ENCODE measurements around the gene BIK.
"Not testable (repeated sequence)": the region's sequence is repeated elsewhere in the genome, so short reads cannot be mapped to it uniquely, and the experiment has no call there.

BIK gene

DNA sequence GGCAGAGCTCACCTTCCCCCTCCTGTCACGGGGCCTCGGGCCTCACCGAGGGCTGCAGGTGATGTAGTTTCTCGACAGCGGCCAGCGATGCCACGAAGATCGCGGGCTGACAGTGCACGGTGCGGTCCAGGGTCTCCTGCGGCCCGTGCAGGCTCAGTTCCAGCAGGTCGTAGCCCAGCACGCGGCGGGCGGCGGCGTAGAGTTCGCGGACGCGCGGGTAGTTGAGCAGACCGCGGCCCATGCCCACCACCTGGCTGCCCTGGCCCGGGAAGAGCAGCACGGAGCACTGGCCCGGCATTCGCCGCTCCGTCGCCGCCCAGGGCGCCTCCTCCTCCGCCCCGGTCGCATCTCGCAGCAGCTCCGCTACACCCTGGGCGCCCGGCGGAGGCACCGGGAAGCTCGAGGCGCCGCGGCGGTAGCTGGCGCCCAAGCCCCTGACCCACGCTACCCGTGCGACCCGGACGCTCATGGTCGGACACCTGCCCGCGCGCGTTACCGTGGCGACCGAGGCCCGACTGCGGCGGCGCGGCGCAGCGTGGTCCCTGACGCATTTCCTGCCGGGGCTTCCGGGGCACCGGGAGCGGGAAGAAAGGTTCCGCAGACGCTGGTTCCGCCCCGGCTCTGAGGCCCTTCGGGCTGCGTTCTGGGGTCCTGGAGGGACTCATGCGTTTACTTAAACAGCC, 32.5 kb downstream of the BIK start, which contains the start of gene MCAT:
Gene MCAT, minus strand, starts transcription at position 519 of the 683 bp plus-strand sequence. Its CDS starts 50 bp downstream, at position 469.
- peak within 1 kb of the TSS; percentile 81 for H3K27ac Mint-ChIP-seq
- ATAC-seq, result peak; percentile 93
- peaks cover 19% of the 10 kb centered on the region for H3K36me3 Mint-ChIP-seq
- no peaks in the 10 kb centered on the region for H3K9me3 Mint-ChIP-seq
- H3K4me1 Mint-ChIP-seq, result peaks cover 47% of the 10 kb centered on the region
- peak within 1 kb of the TSS; percentile 88 for H3K4me3 Mint-ChIP-seq
- no peaks in the 10 kb centered on the region for H3K27me3 Mint-ChIP-seq

DNA sequence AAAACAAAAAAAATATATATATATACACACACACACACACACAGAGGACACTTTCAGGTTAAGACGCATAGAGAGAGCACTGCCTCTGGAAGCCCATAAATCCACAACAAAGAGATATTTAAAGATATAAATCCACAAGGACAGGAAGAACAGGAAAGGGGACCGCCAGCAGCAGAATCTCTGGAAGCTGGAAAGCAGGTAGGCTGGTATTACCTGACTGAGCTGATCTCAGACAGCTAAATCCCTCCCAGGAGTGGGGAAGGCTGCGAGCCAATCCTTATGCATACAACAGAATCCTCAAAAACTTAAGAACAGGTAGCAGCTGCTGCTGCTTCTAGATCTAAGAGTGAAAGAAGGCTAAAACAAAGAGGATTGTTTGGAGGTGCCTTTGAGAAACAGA, 34.4 kb downstream of the BIK start:
- H3K27me3 Mint-ChIP-seq, result no peaks in the 10 kb centered on the region
- peaks cover 3% of the 10 kb centered on the region for H3K36me3 Mint-ChIP-seq
- no peaks in the 10 kb centered on the region for H3K9me3 Mint-ChIP-seq
- H3K27ac Mint-ChIP-seq, result peak overlapping the region; percentile 40
- ATAC-seq, result no peak
- H3K4me1 Mint-ChIP-seq, result peaks cover 58% of the 10 kb centered on the region
- H3K4me3 Mint-ChIP-seq, result no peak overlapping the region

DNA sequence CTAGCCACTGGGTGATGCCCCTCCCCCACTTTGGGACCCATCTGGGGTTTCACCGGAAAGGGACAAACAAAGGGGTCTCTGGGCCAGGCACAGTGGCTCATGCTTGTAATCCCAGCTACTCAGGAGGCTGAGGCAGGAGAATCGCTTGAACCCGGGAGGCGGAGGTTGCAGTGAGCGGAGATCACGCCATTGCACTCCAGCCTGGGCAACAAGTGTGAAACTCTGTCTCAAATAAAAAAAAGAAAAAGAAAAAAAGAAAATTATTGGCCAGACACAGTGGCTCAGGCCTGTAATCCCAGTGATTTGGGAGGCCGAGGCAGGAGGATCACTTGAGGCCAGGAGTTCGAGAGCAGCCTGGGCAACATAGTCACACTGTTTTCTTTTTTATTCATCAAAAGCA, 34.8 kb downstream of the BIK start:
- Mint-ChIP-seq H3K4me1 (peaks cover 59% of the 10 kb centered on the region), H3K27ac (peak overlapping the region; percentile 40)
- H3K36me3 Mint-ChIP-seq, H3K4me3 Mint-ChIP-seq, H3K27me3 Mint-ChIP-seq, ATAC-seq, H3K9me3 Mint-ChIP-seq: not testable (repeated sequence)

DNA sequence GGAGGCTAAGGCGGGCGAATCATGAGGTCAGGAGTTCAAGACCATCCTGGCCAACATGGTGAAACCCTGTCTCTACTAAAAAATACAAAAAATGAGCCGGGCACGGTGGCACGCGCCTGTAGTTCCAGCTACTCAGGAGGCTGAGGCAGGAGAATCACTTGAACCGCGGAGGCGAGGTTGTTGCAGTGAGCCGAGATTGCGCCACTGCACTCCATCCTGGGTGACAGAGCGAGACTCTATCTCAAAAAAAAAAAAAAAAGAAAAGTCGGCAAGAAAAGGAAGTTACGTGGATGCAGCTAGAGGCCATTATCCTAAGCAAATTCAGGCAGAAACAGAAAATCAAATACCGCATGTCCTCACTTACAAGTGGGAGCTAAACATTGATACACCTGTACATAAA, 35.8 kb downstream of the BIK start:
- H3K27me3 Mint-ChIP-seq, H3K36me3 Mint-ChIP-seq, H3K4me3 Mint-ChIP-seq, ATAC-seq, H3K9me3 Mint-ChIP-seq: not testable (repeated sequence)
- H3K27ac Mint-ChIP-seq, result peak overlapping the region; percentile 40
- peaks cover 69% of the 10 kb centered on the region for H3K4me1 Mint-ChIP-seq

DNA sequence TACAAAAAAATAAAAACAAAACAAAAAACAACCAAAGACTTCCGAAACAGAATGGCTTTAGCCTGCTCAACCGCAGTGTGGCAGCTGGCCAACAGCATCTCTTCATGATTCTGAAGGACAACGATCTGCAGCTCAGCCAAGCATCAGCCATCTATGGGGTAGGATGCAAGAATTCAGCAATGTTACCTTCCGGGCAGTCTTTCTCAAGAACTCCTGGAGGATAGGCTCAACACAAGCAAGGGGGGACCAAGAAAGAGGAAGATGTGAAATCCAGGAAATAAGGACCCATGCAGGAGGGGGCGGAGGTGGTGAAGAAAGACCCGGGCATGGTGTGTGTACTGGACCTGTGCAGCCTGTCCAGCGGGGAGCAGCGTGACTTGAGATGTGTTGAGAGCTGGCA, 37.3 kb downstream of the BIK start:
- Mint-ChIP-seq H3K4me3 (no peak overlapping the region), H3K4me1 (peaks cover 65% of the 10 kb centered on the region), H3K27me3 (peaks cover 3% of the 10 kb centered on the region), H3K27ac (peak overlapping the region; percentile 40), H3K9me3 (no peaks in the 10 kb centered on the region), H3K36me3 (no peaks in the 10 kb centered on the region)
- no peak for ATAC-seq

DNA sequence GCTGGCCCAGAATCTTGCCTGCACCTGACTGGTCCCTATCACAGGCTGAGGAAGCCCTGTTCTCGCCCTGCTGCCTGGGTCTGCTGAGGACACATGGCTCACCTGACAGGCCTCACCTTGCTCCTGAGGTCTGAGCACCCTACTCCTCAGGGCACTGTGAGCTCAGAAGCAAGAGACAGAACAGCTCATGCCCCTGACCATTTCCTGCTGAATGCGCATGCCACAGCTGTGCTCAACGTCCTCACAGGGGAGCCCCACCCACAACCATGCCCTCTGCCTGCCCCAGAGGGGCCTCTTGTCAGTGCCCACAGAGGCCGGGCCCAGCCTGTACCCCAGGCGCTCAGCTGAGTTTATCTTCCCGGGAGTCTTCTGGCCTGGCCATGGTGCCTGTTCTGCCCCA, 38.0 kb downstream of the BIK start:
- peaks cover 9% of the 10 kb centered on the region for H3K27me3 Mint-ChIP-seq
- no peak for ATAC-seq
- peak overlapping the region; percentile 40 for H3K27ac Mint-ChIP-seq
- H3K9me3 Mint-ChIP-seq, result no peaks in the 10 kb centered on the region
- no peaks in the 10 kb centered on the region for H3K36me3 Mint-ChIP-seq
- H3K4me3 Mint-ChIP-seq, result no peak overlapping the region
- peaks cover 63% of the 10 kb centered on the region for H3K4me1 Mint-ChIP-seq

DNA sequence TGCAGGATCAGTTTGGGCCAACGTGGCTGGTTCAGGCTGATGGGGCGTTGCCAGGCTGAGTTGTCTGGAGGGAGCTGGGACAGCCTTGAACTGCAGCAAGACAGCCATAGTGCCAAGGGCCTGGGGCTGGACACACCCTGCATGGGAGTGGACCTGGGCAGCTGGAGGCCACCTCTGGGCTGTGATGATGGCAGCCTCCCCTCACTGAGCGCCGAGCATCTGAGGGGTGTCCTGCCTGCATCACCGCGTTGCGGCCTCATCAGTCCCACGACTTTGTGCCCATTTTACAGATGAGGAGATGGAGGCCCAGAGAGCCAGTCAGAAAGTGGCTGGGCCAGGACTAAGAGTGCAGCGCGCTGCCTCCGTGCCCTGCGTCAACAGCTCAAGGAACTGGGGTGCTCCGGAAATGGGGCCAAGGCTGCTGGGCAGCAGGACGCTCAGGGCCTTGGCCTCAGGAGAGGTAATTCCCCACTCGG, 40.2 kb downstream of the BIK start:
- no peak for ATAC-seq
- H3K4me1 Mint-ChIP-seq, result peaks cover 78% of the 10 kb centered on the region
- H3K9me3 Mint-ChIP-seq, result no peaks in the 10 kb centered on the region
- H3K36me3 Mint-ChIP-seq, result no peaks in the 10 kb centered on the region
- H3K27me3 Mint-ChIP-seq, result peaks cover 9% of the 10 kb centered on the region
- H3K4me3 Mint-ChIP-seq, result peak overlapping the region; percentile 80
- H3K27ac Mint-ChIP-seq, result peak overlapping the region; percentile 29

DNA sequence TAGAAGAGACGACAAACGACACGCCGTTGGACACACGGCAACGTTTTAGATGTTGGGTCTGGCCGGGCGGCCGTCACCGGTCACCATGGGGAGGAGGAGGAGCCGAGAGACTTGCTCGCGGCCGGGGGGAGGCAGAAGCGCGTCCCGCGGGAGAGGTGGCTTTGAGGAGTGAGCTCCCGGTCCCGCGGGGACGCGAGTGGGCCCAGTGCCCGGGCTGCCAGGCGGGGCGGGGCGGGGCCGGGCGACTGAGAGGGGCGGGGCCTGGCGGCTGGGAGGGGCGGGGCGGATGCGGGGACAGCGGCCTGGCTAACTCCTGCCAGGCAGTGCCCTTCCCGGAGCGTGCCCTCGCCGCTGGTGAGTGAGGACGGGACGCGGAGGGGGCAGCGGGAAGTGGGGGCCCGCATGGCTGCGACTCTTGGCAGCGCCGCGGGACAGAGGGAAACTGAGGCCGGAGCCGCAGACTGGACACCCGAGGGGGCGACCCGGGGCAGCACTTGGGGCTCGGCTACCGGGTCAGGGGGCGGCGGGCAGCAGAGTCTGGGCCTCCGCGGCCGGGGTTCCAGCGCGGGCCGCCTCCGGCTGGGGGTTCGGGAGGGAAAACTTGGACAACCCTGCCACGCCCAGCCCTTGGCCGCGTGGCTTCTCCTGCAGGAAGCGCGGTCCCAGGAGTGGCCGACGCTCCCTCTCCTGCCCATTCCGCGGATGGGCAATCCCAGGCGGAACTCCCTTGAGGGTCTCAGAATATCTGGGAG, 40.9 kb downstream of the BIK start, which contains the start of gene TSPO:
Gene TSPO, plus strand, starts transcription at position 309 of the 752 bp plus-strand sequence. CDS start 7,680 bp downstream, outside the sequence.
- H3K9me3 Mint-ChIP-seq, result no peaks in the 10 kb centered on the region
- no peaks in the 10 kb centered on the region for H3K36me3 Mint-ChIP-seq
- peaks cover 78% of the 10 kb centered on the region for H3K4me1 Mint-ChIP-seq
- peaks cover 9% of the 10 kb centered on the region for H3K27me3 Mint-ChIP-seq
- peak within 1 kb of the TSS; percentile 80 for H3K4me3 Mint-ChIP-seq
- peak within 1 kb of the TSS; percentile 29 for H3K27ac Mint-ChIP-seq
- ATAC-seq, result peak; percentile 70

DNA sequence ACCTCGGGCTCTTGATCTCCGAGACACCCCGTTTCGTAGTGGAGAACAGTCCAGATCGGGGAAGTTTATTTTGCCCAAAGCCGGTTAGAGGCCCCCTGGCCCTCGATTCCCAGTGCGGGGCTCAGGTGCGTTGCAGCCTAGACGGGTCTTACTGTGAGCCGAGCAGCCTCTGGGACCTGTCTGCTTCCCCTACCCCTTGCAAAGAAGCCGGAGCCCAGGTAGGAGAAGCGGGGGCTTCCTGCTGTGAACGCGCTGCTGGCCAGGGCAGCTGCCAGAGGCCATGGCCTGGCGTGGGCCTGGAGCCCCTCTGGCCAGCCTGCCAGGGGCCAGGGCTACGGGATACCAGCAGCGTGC, 41.4 kb downstream of the BIK start:
- peaks cover 9% of the 10 kb centered on the region for H3K27me3 Mint-ChIP-seq
- H3K27ac Mint-ChIP-seq, result peak overlapping the region; percentile 29

DNA sequence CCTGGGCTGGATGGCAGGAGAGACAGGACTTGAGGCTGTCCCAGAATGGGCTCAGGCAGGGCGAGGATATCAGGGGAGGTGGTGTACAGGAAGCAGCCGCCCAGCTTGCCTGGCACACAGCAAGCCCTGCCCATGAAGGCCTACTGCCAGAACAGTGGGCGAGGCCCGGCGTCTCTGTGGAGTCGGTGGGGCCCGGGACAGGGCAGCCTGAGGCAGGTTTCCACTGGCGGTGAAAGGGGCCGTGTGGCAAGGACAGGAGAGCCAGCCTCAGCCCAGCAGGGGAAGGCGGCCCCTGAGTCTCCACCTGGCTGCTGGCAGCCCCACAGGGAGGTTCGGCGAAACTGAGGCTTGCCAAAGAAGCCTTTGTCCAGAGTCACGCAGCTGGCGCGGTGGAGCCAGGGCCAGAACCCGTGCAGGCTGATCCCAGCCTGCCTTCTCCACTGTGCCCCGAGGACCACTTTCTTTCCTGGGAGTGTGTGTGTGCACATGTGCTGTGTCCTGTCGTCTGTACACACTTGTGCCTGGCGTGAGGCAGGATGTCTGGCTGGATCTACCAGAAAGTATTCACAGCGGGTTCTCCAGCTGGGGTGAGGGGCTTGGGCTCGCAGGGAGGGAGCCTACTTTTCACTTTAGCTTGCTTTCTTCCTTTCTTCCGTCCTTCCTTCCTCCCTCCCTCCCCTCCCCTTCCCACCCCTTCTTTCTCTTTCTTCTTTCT, 42.0 kb downstream of the BIK start:
- peak overlapping the region; percentile 77 for H3K4me3 Mint-ChIP-seq
- no peaks in the 10 kb centered on the region for H3K9me3 Mint-ChIP-seq
- peaks cover 68% of the 10 kb centered on the region for H3K4me1 Mint-ChIP-seq
- peaks cover 9% of the 10 kb centered on the region for H3K27me3 Mint-ChIP-seq
- ATAC-seq, result peak; percentile 69
- no peaks in the 10 kb centered on the region for H3K36me3 Mint-ChIP-seq
- H3K27ac Mint-ChIP-seq, result peak overlapping the region; percentile 29

More for the DNA sequence above, 41.4 kb downstream of the BIK start:
- Mint-ChIP-seq H3K9me3 (no peaks in the 10 kb centered on the region), H3K4me3 (peak overlapping the region; percentile 77), H3K36me3 (no peaks in the 10 kb centered on the region), H3K4me1 (peaks cover 74% of the 10 kb centered on the region)
- peak; percentile 10 for ATAC-seq

DNA sequence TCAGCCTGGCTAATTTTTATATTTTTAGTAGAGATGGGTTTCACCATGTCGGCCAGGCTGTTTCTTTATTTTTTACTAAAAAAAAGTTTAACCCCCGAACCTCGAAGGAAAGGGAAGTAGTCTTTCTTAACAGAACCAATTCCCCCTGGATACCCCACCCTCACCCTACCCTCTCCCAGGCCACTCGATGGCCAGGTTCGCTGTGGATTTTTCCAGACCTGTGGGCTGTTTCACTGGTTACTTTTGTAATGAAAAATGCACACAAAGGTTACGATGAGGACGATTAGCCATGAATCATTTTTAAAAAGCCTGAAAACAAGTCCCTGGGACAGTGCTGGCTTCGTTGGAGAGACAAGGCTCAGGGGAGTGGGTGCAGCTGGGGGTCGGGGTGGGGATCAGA, 43.3 kb downstream of the BIK start:
- peak; percentile 25 for ATAC-seq
- H3K4me1 Mint-ChIP-seq, result peaks cover 55% of the 10 kb centered on the region
- no peak overlapping the region for H3K27ac Mint-ChIP-seq
- H3K36me3 Mint-ChIP-seq, result no peaks in the 10 kb centered on the region
- H3K9me3 Mint-ChIP-seq, result no peaks in the 10 kb centered on the region
- H3K27me3 Mint-ChIP-seq, result peaks cover 9% of the 10 kb centered on the region
- peak overlapping the region; percentile 43 for H3K4me3 Mint-ChIP-seq

DNA sequence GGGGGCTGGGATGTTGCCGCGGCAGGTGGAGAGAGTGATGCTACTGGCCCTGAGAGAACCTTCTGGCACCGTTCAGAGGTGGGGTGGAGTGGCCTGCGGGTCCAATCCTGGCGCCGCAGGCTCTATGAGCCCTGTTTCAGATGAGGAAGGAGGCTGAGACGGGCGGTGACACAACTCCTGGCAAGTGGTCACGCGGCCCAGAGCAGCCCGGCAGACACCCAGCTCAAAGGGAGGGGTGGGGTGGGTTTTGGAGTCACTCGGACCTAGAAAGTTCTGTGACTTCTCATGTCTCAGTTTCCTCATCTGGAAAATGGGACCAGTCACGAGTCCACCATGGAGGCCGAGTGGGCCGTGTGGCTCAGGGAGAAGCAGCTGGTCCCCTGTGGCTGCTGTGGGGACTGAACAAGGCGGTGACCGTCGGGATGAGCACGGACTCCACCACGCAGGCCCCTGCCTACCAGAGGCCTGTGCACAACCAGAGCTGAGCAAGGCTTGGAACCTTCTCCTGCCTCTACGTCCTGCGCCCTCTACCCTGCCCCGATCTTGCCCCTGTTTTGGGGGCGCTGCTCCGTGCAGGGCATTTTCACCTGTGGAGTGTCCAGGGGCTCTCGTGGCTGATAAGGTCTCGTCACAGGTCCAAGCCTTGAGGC, 44.5 kb downstream of the BIK start:
- Mint-ChIP-seq H3K4me3 (no peak overlapping the region), H3K27ac (peak overlapping the region; percentile 46), H3K9me3 (no peaks in the 10 kb centered on the region), H3K27me3 (peaks cover 9% of the 10 kb centered on the region), H3K4me1 (peaks cover 53% of the 10 kb centered on the region), H3K36me3 (no peaks in the 10 kb centered on the region)
- ATAC-seq, result no peak

DNA sequence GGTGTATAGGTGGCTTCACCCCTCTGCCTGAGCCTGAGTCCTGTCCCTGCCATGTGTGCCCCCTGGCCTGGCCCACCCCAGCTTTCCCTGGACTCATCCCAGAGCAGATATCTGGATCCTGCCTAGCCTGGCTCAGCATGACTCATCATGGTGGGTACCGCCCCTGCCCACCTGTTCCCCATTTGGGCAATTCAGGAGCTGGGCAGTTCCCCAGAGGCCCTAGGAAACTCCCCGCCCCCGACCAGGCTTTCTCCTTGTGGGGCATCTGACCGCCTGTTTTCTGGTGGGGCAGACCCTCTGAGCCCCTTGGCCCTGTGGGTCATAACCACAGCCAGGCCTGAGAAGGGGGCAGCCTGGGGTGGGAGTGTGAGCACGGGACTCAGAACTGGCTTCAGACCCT, 45.2 kb downstream of the BIK start:
- Mint-ChIP-seq H3K9me3 (no peaks in the 10 kb centered on the region), H3K4me1 (peaks cover 48% of the 10 kb centered on the region), H3K36me3 (no peaks in the 10 kb centered on the region), H3K4me3 (peak overlapping the region; percentile 41), H3K27ac (no peak overlapping the region), H3K27me3 (peaks cover 9% of the 10 kb centered on the region)
- peak; percentile 9 for ATAC-seq

DNA sequence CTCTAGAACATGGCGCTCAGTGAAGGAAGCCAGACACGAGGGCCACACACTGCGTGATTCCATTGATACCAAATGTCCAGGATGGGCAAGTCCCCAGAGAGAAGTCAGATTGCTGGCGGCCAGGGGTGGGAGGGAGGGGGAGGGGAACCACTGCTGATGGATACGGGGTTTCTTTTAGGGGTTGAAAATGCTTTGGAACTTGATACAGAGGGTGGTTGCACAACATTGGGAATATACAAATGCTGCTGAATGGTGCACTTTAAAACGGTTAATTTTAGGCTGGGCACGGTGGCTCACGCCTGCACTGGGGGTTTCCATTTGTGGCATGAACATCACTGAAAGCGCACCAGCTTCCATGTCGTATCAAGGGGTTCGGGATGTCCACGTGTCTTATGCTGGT, 45.9 kb downstream of the BIK start:
- H3K4me3 Mint-ChIP-seq, result peak overlapping the region; percentile 41
- peaks cover 42% of the 10 kb centered on the region for H3K4me1 Mint-ChIP-seq
- ATAC-seq, result no peak
- no peaks in the 10 kb centered on the region for H3K9me3 Mint-ChIP-seq
- H3K27me3 Mint-ChIP-seq, result peaks cover 9% of the 10 kb centered on the region
- no peaks in the 10 kb centered on the region for H3K36me3 Mint-ChIP-seq
- H3K27ac Mint-ChIP-seq, result no peak overlapping the region

Measured in stimulated activated memory B cell treated with anti-CD40 and anti-IgM and Interleukin-4, amounts not matched to agents 10 μg/mL and 1 μg/mL and 100 μg/mL, for 72 hours (primary cell).